Esophagus squamous epithelium (tissue), 4 donors: ENCODE measurements around the gene VPS50.

Source experiments
- CTCF ChIP-seq, 6 experiments: fragments of 450-650 bp in 4 of 6; fragments of 200-600 bp in 2 of 6; sonication (generic) in 2 of 6; IDR thresholded peaks; one replicate each; pipeline ENCODE4 v1.5.1; 2016 to 2019; ENCODE audit warnings: antibody characterized with exemption in 6 of 6, mild to moderate bottlenecking in 4 of 6, moderate library complexity in 4 of 6
- POLR2A ChIP-seq, 4 donors: fragments of 450-650 bp; IDR thresholded peaks; one replicate each; pipeline ENCODE4 v1.6.1; 2017; ENCODE audit warnings: antibody characterized with exemption in 4 of 4, mild to moderate bottlenecking in 4 of 4, moderate library complexity in 3 of 4

GRCh38 chr7:93226310-93226709 is 5.9 kb upstream of the VPS50 start, which contains the start of gene HEPACAM2:
- TF ChIP-seq CTCF (IDR thresholded peaks at IDR 0.05) (no peak), POLR2A (IDR thresholded peaks at IDR 0.05) (no peak)
